Activated CD4-positive, CD25-positive, alpha-beta regulatory T cell (primary cell): ENCODE results near the gene DPYD.

ENCODE experiments used
- DNase-seq, 4 experiments: peaks; one replicate each; lab custom pipeline; 2025; lab: John Stamatoyannopoulos, UW

DPYD gene

GRCh38 chr1:97044159-97044760 is 876.6 kb downstream of the DPYD start:
- no peak for DNase-seq

GRCh38 chr1:97042551-97042950 is 878.3 kb downstream of the DPYD start:
- no peak for DNase-seq

GRCh38 chr1:97041026-97041425 is 879.8 kb downstream of the DPYD start:
- no peak for DNase-seq

- DNase-seq, result no peak
Observed at GRCh38 chr1:97038410-97038809, 882.4 kb downstream of the DPYD start.

- no peak for DNase-seq
Observed at GRCh38 chr1:97034651-97035050, 886.2 kb downstream of the DPYD start.

GRCh38 chr1:97033949-97034348 is 886.9 kb downstream of the DPYD start:
- DNase-seq, result no peak
